HL-60 (cell line): ENCODE measurements around the gene ARHGAP32.

Experiments used
- GABPA ChIP-seq: IDR thresholded peaks from 2 replicates; pipeline ENCODE4 v1.6.1; 2012; ENCODE audit warnings: low read depth
- POLR2AphosphoS5 ChIP-seq: IDR thresholded peaks from 2 replicates; pipeline ENCODE4 v1.6.1; 2012; ENCODE audit warnings: low read depth
- TF ChIP-seq, protein P1 (sequence below): IDR thresholded peaks from one replicate; pipeline ENCODE4 v1.5.1; 2011; ENCODE audit warnings: low read length, control low read depth, inconsistent platforms; ENCODE audit not compliant: insufficient read depth

DNA sequence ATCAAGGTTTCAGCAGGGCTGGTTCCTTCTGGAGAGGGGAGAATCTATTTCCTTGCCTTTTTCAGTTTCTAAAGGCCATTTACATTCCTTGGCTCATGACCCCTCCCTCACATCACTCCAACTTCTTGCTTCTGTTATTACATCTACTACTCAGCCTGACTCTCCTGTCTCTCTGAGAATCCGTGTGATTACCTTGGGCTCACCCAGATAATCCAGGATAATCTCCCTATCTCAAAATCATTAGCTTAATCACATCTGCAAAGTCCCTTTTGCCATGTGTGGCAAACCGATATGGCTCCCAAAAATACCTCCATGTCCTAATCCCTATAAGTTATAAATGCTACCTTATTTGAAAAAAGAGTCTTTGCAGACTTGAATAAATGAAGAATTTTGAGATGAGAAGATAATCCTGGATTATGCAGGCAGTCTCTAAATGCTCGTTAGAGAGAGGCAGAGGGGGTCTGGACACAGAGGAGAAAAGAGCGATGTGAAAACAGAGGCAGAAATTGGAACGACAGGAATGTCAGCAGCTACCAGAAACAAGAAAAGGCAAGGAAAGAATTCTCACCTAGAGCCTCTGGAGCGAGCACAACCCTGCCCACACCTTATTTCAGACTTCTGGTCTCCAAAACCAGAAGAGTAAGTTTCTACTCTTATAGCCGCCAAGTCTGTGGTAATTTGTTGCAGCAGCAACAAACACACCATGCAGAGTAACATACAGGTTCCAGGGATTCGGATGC, 23.6 kb upstream of the ARHGAP32 start:
- TF ChIP-seq POLR2AphosphoS5 (no peak), GABPA (no peak)
- TF ChIP-seq, protein P1, sequence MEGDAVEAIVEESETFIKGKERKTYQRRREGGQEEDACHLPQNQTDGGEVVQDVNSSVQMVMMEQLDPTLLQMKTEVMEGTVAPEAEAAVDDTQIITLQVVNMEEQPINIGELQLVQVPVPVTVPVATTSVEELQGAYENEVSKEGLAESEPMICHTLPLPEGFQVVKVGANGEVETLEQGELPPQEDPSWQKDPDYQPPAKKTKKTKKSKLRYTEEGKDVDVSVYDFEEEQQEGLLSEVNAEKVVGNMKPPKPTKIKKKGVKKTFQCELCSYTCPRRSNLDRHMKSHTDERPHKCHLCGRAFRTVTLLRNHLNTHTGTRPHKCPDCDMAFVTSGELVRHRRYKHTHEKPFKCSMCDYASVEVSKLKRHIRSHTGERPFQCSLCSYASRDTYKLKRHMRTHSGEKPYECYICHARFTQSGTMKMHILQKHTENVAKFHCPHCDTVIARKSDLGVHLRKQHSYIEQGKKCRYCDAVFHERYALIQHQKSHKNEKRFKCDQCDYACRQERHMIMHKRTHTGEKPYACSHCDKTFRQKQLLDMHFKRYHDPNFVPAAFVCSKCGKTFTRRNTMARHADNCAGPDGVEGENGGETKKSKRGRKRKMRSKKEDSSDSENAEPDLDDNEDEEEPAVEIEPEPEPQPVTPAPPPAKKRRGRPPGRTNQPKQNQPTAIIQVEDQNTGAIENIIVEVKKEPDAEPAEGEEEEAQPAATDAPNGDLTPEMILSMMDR: no peak
